GM23338 (cell line): ENCODE data around the gene HCRTR1. TPM values are rescaled to one million over a fixed set of nuclear protein-coding genes. Genes with fewer than 3 reads are reported as not detected.

Source experiments
- ATAC-seq: fragments of 200-7000 bp; cut with Tn5 transposase; 3 replicates; pipeline ENCODE4 v1.9.1; 2020
- DNase-seq: peaks from one replicate; pipeline ENCODE4 v3.0.0-alpha.2; 2015; ENCODE audit warnings: low spot score
- H2AFZ ChIP-seq: fragments of 200-600 bp; sonication (generic); 2 replicates; pipeline ENCODE4 v1.8.0; 2016; ENCODE audit warnings: antibody characterized with exemption, mild to moderate bottlenecking, moderate library complexity
- H3F3A ChIP-seq: fragments of 200-600 bp; sonication (generic); replicated peaks from 2 replicates; pipeline ENCODE4 v1.8.0; 2017; ENCODE audit warnings: antibody characterized with exemption, mixed run types, low read depth
- H3K27ac ChIP-seq: fragments of 200-600 bp; sonication (generic); 2 replicates; pipeline ENCODE4 v1.6.1; 2016; ENCODE audit warnings: low read depth
- H3K27me3 ChIP-seq: fragments of 200-600 bp; sonication (generic); 2 replicates; pipeline ENCODE4 v1.8.0; 2016; ENCODE audit warnings: mild to moderate bottlenecking, mixed run types, moderate library complexity; ENCODE audit not compliant: insufficient read depth
- H3K36me3 ChIP-seq: fragments of 200-600 bp; sonication (generic); 2 replicates; pipeline ENCODE4 v1.8.0; 2016; ENCODE audit warnings: mild to moderate bottlenecking; ENCODE audit not compliant: insufficient read depth
- H3K4me1 ChIP-seq: fragments of 200-600 bp; sonication (generic); 2 replicates; pipeline ENCODE4 v1.8.0; 2016; ENCODE audit warnings: mild to moderate bottlenecking, moderate library complexity; ENCODE audit not compliant: insufficient read depth
- H3K4me2 ChIP-seq: fragments of 200-600 bp; sonication (generic); 2 replicates; pipeline ENCODE4 v1.7.1; 2017; ENCODE audit warnings: mixed run types
- H3K4me3 ChIP-seq: fragments of 200-600 bp; sonication (generic); 2 replicates; pipeline ENCODE4 v1.6.1; 2016; ENCODE audit warnings: mixed run types
- H3K79me2 ChIP-seq: fragments of 200-600 bp; sonication (generic); replicated peaks from 2 replicates; pipeline ENCODE4 v1.8.0; 2017; ENCODE audit warnings: mild to moderate bottlenecking; ENCODE audit not compliant: insufficient read depth
- H3K9me2 ChIP-seq: fragments of 200-600 bp; sonication (generic); 2 replicates; pipeline ENCODE4 v1.8.0; 2017; ENCODE audit not compliant: insufficient read depth
- H4K20me1 ChIP-seq: fragments of 200-600 bp; sonication (generic); replicated peaks from 2 replicates; pipeline ENCODE4 v1.8.0; 2017; ENCODE audit warnings: mild to moderate bottlenecking; ENCODE audit not compliant: insufficient read depth
- H3K27ac Mint-ChIP-seq: 2 replicates; pipeline ENCODE4 v1.8.0; 2020; ENCODE audit warnings: inconsistent platforms, mild to moderate bottlenecking, moderate library complexity, mixed read lengths
- H3K27me3 Mint-ChIP-seq: 3 replicates; pipeline ENCODE4 v1.8.0; 2022; ENCODE audit warnings: low read depth, mild to moderate bottlenecking, moderate library complexity, mixed read lengths, inconsistent platforms; ENCODE audit not compliant: insufficient read depth, poor library complexity
- H3K36me3 Mint-ChIP-seq: 3 replicates; pipeline ENCODE4 v1.8.0; 2021; ENCODE audit warnings: low read depth, mild to moderate bottlenecking, inconsistent platforms, moderate library complexity, mixed read lengths
- H3K4me1 Mint-ChIP-seq: 3 replicates; pipeline ENCODE4 v1.8.0; 2020; ENCODE audit warnings: mild to moderate bottlenecking, inconsistent platforms, mixed read lengths
- H3K4me3 Mint-ChIP-seq: 3 replicates; pipeline ENCODE4 v1.8.0; 2021; ENCODE audit warnings: moderate library complexity, mild to moderate bottlenecking, inconsistent platforms, mixed read lengths
- H3K9me3 Mint-ChIP-seq: 3 replicates; pipeline ENCODE4 v1.8.0; 2020; ENCODE audit warnings: moderate library complexity, mild to moderate bottlenecking, inconsistent platforms, mixed read lengths
- CREB1 ChIP-seq: fragments of 250-450 bp; sonication (Bioruptor Pico); IDR thresholded peaks from 2 replicates; pipeline ENCODE4 v1.5.0; 2020; ENCODE audit warnings: low read depth, mild to moderate bottlenecking, moderate library complexity
- NANOG ChIP-seq: IDR thresholded peaks from 2 replicates; pipeline ENCODE4 v1.6.1; 2016; ENCODE audit warnings: antibody characterized with exemption, borderline replicate concordance
- POLR2AphosphoS5 ChIP-seq: IDR thresholded peaks from 2 replicates; pipeline ENCODE4 v1.6.1; 2016; ENCODE audit warnings: antibody characterized with exemption, low read depth
- ZNF331 ChIP-seq: fragments of 250-450 bp; sonication (Bioruptor Pico); IDR thresholded peaks from 2 replicates; pipeline ENCODE4 v1.5.0; 2020; ENCODE audit warnings: low read depth, mild to moderate bottlenecking, moderate library complexity
- polyA plus RNA-seq: library from polyadenylated mRNA; unstranded; fragments of >200 nt; fragmentation: Nextera tagmentation; extraction: Ambion mirVana; gene quantifications from 2 replicates; pipeline ENCODE4 v1.2.1, GENCODE V29; 2016
- total RNA-seq: library from RNA; depleted of rRNA; stranded (reverse); fragments of >200 nt; shearing (Covaris generic); gene quantifications from 2 replicates; pipeline ENCODE4 v1.2.3, GENCODE V29; 2014
- TF ChIP-seq, protein P1 (sequence below): fragments of 250-450 bp; sonication (Bioruptor Pico); IDR thresholded peaks from 2 replicates; pipeline ENCODE4 v1.5.0; 2020; ENCODE audit warnings: mild to moderate bottlenecking, moderate library complexity
- TF ChIP-seq, protein P2 (sequence below), 2 experiments: fragments of 200-600 bp in 1 of 2; sonication (generic) in 1 of 2; conservative IDR thresholded peaks; 2 replicates each; pipeline versions ENCODE4 v1.5.1 to v1.6.1; 2016 to 2017; ENCODE audit warnings: antibody characterized with exemption in 2 of 2, low read depth in 2 of 2, mild to moderate bottlenecking in 2 of 2, moderate library complexity in 1 of 2
- TF ChIP-seq, protein P3 (sequence below): IDR thresholded peaks from one replicate; pipeline ENCODE4 v1.6.1; 2018; ENCODE audit warnings: antibody characterized with exemption; ENCODE audit not compliant: unreplicated experiment

HCRTR1 gene
- total and polyA plus RNA-seq, 2 experiments from 2014 or later, result 0.15 to 1.0 TPM

DNA sequence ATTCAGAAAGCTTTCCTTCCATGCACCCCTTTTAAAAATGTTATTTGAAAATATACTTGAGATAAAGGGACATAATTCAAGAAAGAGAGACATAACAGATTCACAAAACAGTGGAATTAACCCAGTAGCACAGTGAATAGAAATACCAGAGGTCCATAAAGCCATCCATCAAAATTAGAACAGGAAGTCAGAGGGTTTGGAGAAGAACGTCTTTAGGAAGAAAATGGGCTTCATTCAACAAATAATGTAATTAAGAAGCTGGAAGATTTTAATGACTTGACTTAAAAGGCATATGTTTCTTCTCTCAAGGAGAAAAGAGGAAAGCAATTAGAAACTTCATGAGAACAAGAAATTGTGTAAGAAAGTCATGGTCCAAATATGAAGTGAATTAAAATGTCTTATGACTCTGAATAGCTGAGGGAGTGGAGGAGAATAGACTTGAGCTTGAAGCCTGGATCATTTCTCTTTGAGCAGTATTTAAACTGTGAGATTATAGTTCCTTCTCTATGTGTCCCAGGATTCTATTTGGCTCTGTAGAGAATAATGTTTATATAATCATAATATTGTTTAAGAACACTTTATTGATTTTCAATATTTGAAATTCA, 7.9 kb upstream of the HCRTR1 start:
- Mint-ChIP-seq H3K4me3 (no peak overlapping the region), H3K9me3 (no peaks in the 10 kb centered on the region), H3K27me3 (peaks cover 2% of the 10 kb centered on the region), H3K27ac (no peak overlapping the region), H3K36me3 (no peaks in the 10 kb centered on the region), H3K4me1 (peaks cover 4% of the 10 kb centered on the region)
- Histone ChIP-seq H2AFZ (no peak overlapping the region), H3K79me2 (no peaks in the 10 kb centered on the region), H3K27me3 (no peaks in the 10 kb centered on the region), H3K4me3 (no peak overlapping the region), H3K4me1 (no peaks in the 10 kb centered on the region), H3K4me2 (no peak overlapping the region), H3K27ac (no peak overlapping the region), H3F3A (no peaks in the 10 kb centered on the region), H3K9me2 (no peaks in the 10 kb centered on the region), H4K20me1 (no peaks in the 10 kb centered on the region), H3K36me3 (no peaks in the 10 kb centered on the region)
- DNase-seq, result no peak
- TF ChIP-seq ZNF331 (CRISPR knock-in tag) (no peak), CREB1 (CRISPR knock-in tag) (no peak)
- TF ChIP-seq, protein P1, sequence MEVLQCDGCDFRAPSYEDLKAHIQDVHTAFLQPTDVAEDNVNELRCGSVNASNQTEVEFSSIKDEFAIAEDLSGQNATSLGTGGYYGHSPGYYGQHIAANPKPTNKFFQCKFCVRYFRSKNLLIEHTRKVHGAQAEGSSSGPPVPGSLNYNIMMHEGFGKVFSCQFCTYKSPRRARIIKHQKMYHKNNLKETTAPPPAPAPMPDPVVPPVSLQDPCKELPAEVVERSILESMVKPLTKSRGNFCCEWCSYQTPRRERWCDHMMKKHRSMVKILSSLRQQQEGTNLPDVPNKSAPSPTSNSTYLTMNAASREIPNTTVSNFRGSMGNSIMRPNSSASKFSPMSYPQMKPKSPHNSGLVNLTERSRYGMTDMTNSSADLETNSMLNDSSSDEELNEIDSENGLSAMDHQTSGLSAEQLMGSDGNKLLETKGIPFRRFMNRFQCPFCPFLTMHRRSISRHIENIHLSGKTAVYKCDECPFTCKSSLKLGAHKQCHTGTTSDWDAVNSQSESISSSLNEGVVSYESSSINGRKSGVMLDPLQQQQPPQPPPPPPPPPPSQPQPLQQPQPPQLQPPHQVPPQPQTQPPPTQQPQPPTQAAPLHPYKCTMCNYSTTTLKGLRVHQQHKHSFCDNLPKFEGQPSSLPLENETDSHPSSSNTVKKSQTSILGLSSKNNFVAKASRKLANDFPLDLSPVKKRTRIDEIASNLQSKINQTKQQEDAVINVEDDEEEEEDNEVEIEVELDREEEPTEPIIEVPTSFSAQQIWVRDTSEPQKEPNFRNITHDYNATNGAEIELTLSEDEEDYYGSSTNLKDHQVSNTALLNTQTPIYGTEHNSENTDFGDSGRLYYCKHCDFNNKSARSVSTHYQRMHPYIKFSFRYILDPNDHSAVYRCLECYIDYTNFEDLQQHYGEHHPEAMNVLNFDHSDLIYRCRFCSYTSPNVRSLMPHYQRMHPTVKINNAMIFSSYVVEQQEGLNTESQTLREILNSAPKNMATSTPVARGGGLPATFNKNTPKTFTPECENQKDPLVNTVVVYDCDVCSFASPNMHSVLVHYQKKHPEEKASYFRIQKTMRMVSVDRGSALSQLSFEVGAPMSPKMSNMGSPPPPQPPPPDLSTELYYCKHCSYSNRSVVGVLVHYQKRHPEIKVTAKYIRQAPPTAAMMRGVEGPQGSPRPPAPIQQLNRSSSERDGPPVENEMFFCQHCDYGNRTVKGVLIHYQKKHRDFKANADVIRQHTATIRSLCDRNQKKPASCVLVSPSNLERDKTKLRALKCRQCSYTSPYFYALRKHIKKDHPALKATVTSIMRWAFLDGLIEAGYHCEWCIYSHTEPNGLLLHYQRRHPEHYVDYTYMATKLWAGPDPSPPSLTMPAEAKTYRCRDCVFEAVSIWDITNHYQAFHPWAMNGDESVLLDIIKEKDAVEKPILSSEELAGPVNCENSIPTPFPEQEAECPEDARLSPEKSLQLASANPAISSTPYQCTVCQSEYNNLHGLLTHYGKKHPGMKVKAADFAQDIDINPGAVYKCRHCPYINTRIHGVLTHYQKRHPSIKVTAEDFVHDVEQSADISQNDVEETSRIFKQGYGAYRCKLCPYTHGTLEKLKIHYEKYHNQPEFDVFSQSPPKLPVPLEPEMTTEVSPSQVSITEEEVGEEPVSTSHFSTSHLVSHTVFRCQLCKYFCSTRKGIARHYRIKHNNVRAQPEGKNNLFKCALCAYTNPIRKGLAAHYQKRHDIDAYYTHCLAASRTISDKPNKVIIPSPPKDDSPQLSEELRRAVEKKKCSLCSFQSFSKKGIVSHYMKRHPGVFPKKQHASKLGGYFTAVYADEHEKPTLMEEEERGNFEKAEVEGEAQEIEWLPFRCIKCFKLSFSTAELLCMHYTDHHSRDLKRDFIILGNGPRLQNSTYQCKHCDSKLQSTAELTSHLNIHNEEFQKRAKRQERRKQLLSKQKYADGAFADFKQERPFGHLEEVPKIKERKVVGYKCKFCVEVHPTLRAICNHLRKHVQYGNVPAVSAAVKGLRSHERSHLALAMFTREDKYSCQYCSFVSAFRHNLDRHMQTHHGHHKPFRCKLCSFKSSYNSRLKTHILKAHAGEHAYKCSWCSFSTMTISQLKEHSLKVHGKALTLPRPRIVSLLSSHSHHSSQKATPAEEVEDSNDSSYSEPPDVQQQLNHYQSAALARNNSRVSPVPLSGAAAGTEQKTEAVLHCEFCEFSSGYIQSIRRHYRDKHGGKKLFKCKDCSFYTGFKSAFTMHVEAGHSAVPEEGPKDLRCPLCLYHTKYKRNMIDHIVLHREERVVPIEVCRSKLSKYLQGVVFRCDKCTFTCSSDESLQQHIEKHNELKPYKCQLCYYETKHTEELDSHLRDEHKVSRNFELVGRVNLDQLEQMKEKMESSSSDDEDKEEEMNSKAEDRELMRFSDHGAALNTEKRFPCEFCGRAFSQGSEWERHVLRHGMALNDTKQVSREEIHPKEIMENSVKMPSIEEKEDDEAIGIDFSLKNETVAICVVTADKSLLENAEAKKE (CRISPR knock-in tag), result no peak
- no peak for ATAC-seq

DNA sequence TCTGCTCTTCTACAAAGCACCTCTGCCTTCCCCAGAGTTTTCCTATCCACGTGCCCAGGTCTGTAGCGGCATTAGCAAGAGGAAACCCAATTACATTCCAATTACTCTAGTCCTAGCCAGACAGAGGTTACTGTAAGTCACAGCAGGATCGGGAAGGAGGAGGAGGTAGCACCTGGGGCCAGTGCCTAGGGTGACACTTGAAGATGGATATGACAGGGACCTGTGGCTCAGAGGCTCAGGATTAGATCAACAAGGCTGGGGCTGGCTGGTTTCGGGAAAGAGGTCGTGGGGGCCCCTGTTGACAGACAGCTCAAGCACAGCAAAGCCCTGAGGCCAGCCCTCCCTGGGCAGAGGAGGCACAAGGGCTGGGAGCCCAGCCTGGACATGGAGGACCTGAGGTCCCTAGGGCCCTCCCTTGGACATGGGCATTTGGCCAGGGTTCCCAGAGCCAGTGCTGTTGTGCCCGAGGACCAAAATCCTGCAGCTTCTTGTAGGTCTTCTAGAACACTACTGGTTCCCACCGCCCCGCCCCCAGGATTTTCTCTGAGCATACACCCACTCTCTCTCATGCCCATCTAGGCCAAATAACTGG, 3.0 kb upstream of the HCRTR1 start:
- Histone ChIP-seq H2AFZ (0 out of 2 replicates have a peak overlapping the region, but pooled peaks have one; percentile 66), H3K79me2 (no peaks in the 10 kb centered on the region), H3K27ac (no peak overlapping the region), H3K27me3 (peaks cover 25% of the 10 kb centered on the region), H3K4me1 (no peaks in the 10 kb centered on the region), H3K4me3 (no peak overlapping the region), H3K9me2 (no peaks in the 10 kb centered on the region), H4K20me1 (no peaks in the 10 kb centered on the region), H3K4me2 (no peak overlapping the region), H3F3A (no peaks in the 10 kb centered on the region), H3K36me3 (no peaks in the 10 kb centered on the region)
- H3K4me3 Mint-ChIP-seq, result no peak overlapping the region
- ATAC-seq, result no peak
- no peak for DNase-seq
- H3K27ac Mint-ChIP-seq, result no peak overlapping the region
- H3K4me1 Mint-ChIP-seq, result peaks cover 9% of the 10 kb centered on the region
- no peaks in the 10 kb centered on the region for H3K9me3 Mint-ChIP-seq
- peaks cover 21% of the 10 kb centered on the region for H3K27me3 Mint-ChIP-seq
- H3K36me3 Mint-ChIP-seq, result no peaks in the 10 kb centered on the region
- TF ChIP-seq NANOG, result no peak
- TF ChIP-seq POLR2AphosphoS5, result no peak
- TF ChIP-seq, protein P2, sequence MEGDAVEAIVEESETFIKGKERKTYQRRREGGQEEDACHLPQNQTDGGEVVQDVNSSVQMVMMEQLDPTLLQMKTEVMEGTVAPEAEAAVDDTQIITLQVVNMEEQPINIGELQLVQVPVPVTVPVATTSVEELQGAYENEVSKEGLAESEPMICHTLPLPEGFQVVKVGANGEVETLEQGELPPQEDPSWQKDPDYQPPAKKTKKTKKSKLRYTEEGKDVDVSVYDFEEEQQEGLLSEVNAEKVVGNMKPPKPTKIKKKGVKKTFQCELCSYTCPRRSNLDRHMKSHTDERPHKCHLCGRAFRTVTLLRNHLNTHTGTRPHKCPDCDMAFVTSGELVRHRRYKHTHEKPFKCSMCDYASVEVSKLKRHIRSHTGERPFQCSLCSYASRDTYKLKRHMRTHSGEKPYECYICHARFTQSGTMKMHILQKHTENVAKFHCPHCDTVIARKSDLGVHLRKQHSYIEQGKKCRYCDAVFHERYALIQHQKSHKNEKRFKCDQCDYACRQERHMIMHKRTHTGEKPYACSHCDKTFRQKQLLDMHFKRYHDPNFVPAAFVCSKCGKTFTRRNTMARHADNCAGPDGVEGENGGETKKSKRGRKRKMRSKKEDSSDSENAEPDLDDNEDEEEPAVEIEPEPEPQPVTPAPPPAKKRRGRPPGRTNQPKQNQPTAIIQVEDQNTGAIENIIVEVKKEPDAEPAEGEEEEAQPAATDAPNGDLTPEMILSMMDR (conservative IDR thresholded peaks at IDR 0.05; ENCODE audit: low read depth in 2 of 2), result no peak
- TF ChIP-seq, protein P3, sequence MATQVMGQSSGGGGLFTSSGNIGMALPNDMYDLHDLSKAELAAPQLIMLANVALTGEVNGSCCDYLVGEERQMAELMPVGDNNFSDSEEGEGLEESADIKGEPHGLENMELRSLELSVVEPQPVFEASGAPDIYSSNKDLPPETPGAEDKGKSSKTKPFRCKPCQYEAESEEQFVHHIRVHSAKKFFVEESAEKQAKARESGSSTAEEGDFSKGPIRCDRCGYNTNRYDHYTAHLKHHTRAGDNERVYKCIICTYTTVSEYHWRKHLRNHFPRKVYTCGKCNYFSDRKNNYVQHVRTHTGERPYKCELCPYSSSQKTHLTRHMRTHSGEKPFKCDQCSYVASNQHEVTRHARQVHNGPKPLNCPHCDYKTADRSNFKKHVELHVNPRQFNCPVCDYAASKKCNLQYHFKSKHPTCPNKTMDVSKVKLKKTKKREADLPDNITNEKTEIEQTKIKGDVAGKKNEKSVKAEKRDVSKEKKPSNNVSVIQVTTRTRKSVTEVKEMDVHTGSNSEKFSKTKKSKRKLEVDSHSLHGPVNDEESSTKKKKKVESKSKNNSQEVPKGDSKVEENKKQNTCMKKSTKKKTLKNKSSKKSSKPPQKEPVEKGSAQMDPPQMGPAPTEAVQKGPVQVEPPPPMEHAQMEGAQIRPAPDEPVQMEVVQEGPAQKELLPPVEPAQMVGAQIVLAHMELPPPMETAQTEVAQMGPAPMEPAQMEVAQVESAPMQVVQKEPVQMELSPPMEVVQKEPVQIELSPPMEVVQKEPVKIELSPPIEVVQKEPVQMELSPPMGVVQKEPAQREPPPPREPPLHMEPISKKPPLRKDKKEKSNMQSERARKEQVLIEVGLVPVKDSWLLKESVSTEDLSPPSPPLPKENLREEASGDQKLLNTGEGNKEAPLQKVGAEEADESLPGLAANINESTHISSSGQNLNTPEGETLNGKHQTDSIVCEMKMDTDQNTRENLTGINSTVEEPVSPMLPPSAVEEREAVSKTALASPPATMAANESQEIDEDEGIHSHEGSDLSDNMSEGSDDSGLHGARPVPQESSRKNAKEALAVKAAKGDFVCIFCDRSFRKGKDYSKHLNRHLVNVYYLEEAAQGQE, result no peak
